GM06990 (cell line): ENCODE measurements around the gene MAFF.

ENCODE experiments used
- DNase-seq: peaks from one replicate; pipeline ENCODE4 v3.0.0-alpha.2; 2011; ENCODE audit not compliant: insufficient read length; ENCODE audit errors: extremely low read depth
- H3K27me3 ChIP-seq: replicated peaks from 2 replicates; pipeline ENCODE4 v1.6.0; 2011; ENCODE audit warnings: low read length; ENCODE audit not compliant: control insufficient read depth, insufficient read depth
- H3K36me3 ChIP-seq: 2 replicates; pipeline ENCODE4 v1.5.1; 2011; ENCODE audit warnings: low read length; ENCODE audit not compliant: control insufficient read depth, insufficient read depth
- H3K4me3 ChIP-seq: replicated peaks from 2 replicates; pipeline ENCODE4 v1.5.1; 2011; ENCODE audit warnings: low read depth, mild to moderate bottlenecking, control low read depth, low read length
- CTCF ChIP-seq: IDR thresholded peaks from 2 replicates; pipeline ENCODE4 v1.5.1; 2011; ENCODE audit warnings: low read length, control low read depth, mild to moderate bottlenecking, inconsistent platforms; ENCODE audit not compliant: insufficient read depth, poor library complexity, severe bottlenecking

Gene MAFF

GRCh38 chr22:38221407-38221806 lies 19.6 kb downstream of the MAFF start:
- TF ChIP-seq CTCF, result no peak
- DNase-seq, result no peak
- Histone ChIP-seq H3K36me3 (peaks cover 4% of the 10 kb centered on the region; the same call in 1 of the 2 replicates), H3K27me3 (no peaks in the 10 kb centered on the region), H3K4me3 (no peak overlapping the region)

GRCh38 chr22:38221908-38222796 lies 20.4 kb downstream of the MAFF start:
- no peak for TF ChIP-seq CTCF
- no peak overlapping the region for H3K4me3 ChIP-seq
- no peaks in the 10 kb centered on the region for H3K27me3 ChIP-seq
- H3K36me3 ChIP-seq, result peaks cover 4% of the 10 kb centered on the region
- DNase-seq, result no peak

- no peak for TF ChIP-seq CTCF
- Histone ChIP-seq H3K27me3 (no peaks in the 10 kb centered on the region), H3K4me3 (no peak overlapping the region), H3K36me3 (peaks cover 4% of the 10 kb centered on the region)
- DNase-seq, result no peak
Observed at GRCh38 chr22:38222797-38223119, 21.0 kb downstream of the MAFF start.

GRCh38 chr22:38223289-38223960 lies 21.6 kb downstream of the MAFF start:
- Histone ChIP-seq H3K27me3 (no peaks in the 10 kb centered on the region), H3K36me3 (peaks cover 5% of the 10 kb centered on the region), H3K4me3 (no peak overlapping the region)
- peak; percentile 30 for TF ChIP-seq CTCF
- DNase-seq, result no peak

- H3K4me3 ChIP-seq, result no peak overlapping the region
- no peak for TF ChIP-seq CTCF
- no peaks in the 10 kb centered on the region for H3K27me3 ChIP-seq
- H3K36me3 ChIP-seq, result peaks cover 11% of the 10 kb centered on the region
- DNase-seq, result no peak
Observed at GRCh38 chr22:38226853-38227649, 25.3 kb downstream of the MAFF start.
